RCC 7860 (cell line): ENCODE data around the gene ATP8A2.
"Not testable (repeated sequence)": the region's sequence is repeated elsewhere in the genome, so short reads cannot be mapped to it uniquely, and the experiment has no call there.

Experiments used
- DNase-seq: peaks from one replicate; pipeline ENCODE4 v3.0.0-alpha.2; 2015; ENCODE audit warnings: low spot score
- FAIRE-seq: peaks from 2 replicates; lab custom pipeline; 2012; peaks lifted over from hg19 to GRCh38; lab: Jason Lieb, UNC

Gene ATP8A2

GRCh38 chr13:25529425-25529824 lies 157.7 kb downstream of the ATP8A2 start:
- FAIRE-seq = no peak

DNA sequence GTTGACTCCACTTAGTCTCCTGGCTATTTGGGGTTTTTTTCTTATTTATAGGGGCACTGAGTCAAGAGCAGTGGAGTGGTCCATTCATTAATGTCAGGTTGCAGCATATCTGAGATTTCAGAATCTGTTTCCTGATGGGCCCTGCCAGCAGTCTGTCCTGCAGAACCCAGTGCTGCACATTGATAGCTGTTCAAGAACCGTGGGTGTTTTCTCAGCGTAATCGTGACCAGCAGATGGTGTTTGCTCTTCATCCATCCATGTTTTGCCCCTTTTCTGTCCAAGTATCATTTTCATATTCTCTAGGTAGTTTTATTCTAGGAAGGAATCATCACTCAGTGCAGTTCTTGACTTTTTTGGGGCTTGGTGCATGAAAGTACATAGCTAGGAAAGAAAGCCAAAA lies 166.5 kb downstream of the ATP8A2 start:
- FAIRE-seq (no peak), DNase-seq (no peak)

More at GRCh38 chr13:25529425-25529824, 157.7 kb downstream of the ATP8A2 start:
- DNase-seq = no peak

DNA sequence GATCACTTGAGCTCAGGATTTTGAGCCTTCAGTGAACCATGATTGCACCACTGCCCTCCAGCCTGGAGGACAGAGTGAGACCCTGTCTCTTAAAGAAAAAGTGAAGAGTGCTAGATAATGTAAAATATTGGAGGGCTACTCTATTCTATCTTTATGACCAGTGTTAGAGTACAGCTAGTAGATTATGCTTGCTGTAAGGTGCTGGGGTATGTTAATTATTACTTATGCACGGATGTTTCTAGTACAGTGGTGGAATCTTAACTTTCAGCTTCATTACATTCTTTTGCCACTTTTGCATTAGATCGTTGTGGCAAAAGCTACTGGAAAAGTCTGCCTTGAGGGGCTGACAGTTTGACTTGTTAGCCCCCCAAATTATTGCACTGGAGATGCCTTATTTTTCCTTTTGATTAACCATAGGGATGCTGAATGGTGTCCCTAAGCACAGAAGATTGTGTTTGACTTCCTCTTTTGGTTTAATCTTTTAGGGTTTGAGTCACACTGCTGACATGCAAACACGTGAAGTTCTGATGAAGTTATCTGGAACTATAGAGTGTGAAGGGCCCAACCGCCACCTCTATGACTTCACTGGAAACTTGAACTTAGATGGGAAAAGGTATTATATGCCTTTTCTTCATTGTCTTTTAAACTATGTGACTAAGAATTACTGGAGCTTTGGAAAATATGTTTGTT lies 169.8 kb downstream of the ATP8A2 start:
- FAIRE-seq = no peak
- no peak for DNase-seq

GRCh38 chr13:25548991-25549390 lies 177.2 kb downstream of the ATP8A2 start:
- not testable (repeated sequence) for DNase-seq, FAIRE-seq

DNA sequence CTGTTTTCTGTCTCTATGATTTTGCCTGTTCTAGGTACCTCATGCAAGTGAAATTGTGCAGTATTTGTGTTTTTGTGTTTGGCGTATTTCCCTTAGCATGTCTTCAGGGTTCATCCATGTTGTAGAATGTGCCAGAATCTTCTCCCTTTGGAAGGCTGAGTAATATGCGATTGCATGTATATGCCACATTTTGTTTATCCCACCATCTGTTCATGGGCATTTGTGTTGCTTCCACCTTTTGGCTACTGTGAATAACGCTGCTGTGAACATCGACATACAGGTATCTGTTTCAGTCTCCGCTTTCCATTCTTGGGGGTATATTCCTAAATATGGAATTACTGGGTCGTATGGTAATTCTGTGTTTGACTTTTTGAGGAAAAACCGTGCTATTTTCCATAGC lies 190.0 kb downstream of the ATP8A2 start:
- FAIRE-seq (no peak), DNase-seq (no peak)

DNA sequence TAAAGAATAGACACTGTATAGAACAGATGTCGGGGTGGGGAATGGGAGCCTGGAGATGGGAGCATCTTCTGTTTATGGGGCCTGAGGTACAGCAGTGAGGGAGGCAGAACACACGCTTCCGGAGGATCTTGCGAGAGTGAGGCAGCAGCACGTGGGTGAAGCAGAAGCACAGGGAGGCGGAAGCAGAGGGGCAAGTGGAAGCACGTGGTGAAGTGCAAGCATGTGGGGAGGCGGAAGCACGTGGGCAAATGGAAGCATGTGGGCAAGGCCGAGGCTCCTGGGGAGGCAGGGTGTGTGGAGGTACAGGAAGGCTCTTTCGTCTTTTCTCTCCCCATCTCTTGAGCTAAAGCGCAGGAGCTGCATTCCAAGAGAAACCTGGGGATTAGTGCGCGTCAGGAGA lies 198.4 kb downstream of the ATP8A2 start:
- DNase-seq (no peak), FAIRE-seq (no peak)

- FAIRE-seq = no peak
Observed at GRCh38 chr13:25571237-25571636, 199.5 kb downstream of the ATP8A2 start.

GRCh38 chr13:25572171-25572570 lies 200.4 kb downstream of the ATP8A2 start:
- DNase-seq, FAIRE-seq: not testable (repeated sequence)

More at GRCh38 chr13:25571237-25571636, 199.5 kb downstream of the ATP8A2 start:
- no peak for DNase-seq

GRCh38 chr13:25574437-25575411 lies 202.9 kb downstream of the ATP8A2 start:
- peak; percentile 75 for DNase-seq
- FAIRE-seq = peak; percentile 34

- peak; percentile 46 for DNase-seq
- FAIRE-seq = no peak
Observed at GRCh38 chr13:25575562-25575961, 203.8 kb downstream of the ATP8A2 start.

GRCh38 chr13:25578526-25578925 lies 206.8 kb downstream of the ATP8A2 start:
- FAIRE-seq = no peak

GRCh38 chr13:25579221-25579620 lies 207.4 kb downstream of the ATP8A2 start:
- DNase-seq (no peak), FAIRE-seq (no peak)

More at GRCh38 chr13:25578526-25578925, 206.8 kb downstream of the ATP8A2 start:
- no peak for DNase-seq

DNA sequence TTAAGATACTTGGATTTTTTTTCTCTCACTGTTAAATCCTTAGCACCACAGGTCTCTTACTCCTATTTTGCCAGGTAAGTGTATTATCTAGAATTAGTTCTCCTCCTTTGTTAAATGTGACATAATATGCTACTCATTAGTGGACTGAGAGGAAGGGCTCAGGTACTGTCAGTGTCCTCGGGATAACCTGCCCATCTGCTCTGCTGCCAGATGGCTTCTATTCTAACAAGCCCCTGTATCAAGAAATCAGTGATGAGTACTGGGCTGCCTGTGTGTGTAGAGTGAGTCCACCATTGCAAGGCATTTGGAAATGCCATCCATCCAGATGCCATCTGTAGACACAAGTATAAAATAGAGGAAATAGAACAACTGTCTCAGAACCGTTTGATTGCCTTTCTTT lies 209.6 kb downstream of the ATP8A2 start:
- DNase-seq = no peak
- FAIRE-seq = no peak

- DNase-seq (no peak), FAIRE-seq (no peak)
Observed at GRCh38 chr13:25584087-25584486, 212.3 kb downstream of the ATP8A2 start.

DNA sequence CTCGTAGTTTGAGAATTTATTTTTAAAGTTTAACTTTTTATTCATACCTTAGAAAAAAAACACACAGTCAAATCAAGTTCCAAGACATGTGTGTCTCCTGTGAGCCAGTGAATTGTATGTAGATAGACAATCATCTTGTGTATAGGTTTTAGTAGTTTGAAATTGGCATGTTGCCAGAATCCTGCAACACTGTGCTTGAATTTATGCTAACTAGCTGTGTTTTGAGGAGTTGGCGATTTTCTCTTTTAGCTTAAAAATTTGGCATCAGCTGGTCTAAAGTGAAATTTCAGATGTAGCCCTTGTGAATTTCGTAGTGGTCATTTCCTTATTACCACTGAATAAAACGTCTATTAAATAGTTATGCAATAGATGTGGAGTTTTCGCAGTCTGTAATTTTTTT lies 213.2 kb downstream of the ATP8A2 start:
- no peak for FAIRE-seq
- DNase-seq = no peak

- DNase-seq = no peak
- FAIRE-seq = no peak
Observed at GRCh38 chr13:25587326-25587980, 215.7 kb downstream of the ATP8A2 start.

GRCh38 chr13:25588336-25589060 lies 216.7 kb downstream of the ATP8A2 start:
- DNase-seq (no peak), FAIRE-seq (no peak)

DNA sequence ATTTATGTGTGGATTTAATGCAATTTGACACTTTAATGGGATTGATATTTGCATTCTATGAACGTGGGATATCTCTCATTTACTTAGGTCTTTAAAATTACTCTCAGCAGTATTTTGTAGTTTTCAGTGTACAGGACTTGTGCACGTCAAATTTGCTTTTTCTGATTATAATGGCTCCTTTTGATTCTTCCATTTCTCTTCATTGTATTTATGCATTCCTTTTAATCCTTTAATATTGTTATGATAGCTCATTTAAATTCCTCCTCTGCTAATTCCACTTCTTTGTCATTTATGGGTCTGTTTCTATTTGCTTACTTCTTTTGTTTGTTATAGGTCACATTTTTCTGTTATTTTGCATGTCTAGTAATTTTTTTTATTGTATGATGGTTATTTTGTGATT lies 226.6 kb downstream of the ATP8A2 start:
- no peak for DNase-seq
- FAIRE-seq = no peak

GRCh38 chr13:25602176-25602575 lies 230.4 kb downstream of the ATP8A2 start:
- FAIRE-seq (no peak), DNase-seq (no peak)

GRCh38 chr13:25604106-25604505 lies 232.3 kb downstream of the ATP8A2 start:
- FAIRE-seq (no peak), DNase-seq (no peak)

DNA sequence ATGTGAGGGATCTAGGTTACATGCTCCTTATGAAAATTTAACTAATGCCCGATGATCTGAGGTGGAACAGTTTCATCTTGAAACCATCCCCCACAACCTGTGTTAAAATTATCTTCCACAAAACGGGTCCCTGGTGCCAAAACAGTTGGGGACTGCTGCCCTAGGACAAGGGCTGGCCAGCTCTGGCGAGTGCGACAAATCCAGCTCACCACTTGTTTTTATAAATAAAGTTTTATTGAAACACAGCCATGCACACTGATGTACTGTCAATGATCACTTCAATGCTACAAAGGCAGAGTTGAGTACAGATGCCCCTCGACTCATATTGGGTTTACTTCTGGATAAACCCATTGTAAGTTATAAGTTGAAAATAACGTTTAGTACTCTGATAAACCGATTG lies 235.3 kb downstream of the ATP8A2 start:
- FAIRE-seq = no peak
- no peak for DNase-seq
